ENCODE results near the gene CEP131.

Gene CEP131

GRCh38 chr17:81234940-81235821 lies 12.4 kb upstream of the CEP131 start:
- TF ChIP-seq CTCF (IDR thresholded peaks at IDR 0.05; ENCODE audit: insufficient read depth, low read depth, low read length, missing control alignments) = no peak
- H3K4me3 ChIP-seq (ENCODE audit: low read length) = no peak overlapping the region
- no peak for DNase-seq (ENCODE audit: low read depth)

GRCh38 chr17:81234506-81234855 lies 11.7 kb upstream of the CEP131 start:
- no peak overlapping the region for H3K4me3 ChIP-seq (ENCODE audit: low read length)
- no peak for DNase-seq (ENCODE audit: low read depth)
- TF ChIP-seq CTCF (IDR thresholded peaks at IDR 0.05; ENCODE audit: insufficient read depth, low read depth, low read length, missing control alignments) = no peak

GRCh38 chr17:81233811-81234505 lies 11.2 kb upstream of the CEP131 start:
- no peak for TF ChIP-seq CTCF (IDR thresholded peaks at IDR 0.05; ENCODE audit: insufficient read depth, low read depth, low read length, missing control alignments)
- no peak for DNase-seq (ENCODE audit: low read depth)
- H3K4me3 ChIP-seq (ENCODE audit: low read length) = no peak overlapping the region

GRCh38 chr17:81233316-81233715 lies 10.6 kb upstream of the CEP131 start:
- no peak for DNase-seq (ENCODE audit: low read depth)
- no peak overlapping the region for H3K4me3 ChIP-seq (ENCODE audit: low read length)
- TF ChIP-seq CTCF (IDR thresholded peaks at IDR 0.05; ENCODE audit: insufficient read depth, low read depth, low read length, missing control alignments) = no peak

GRCh38 chr17:81232616-81233241 lies 10.0 kb upstream of the CEP131 start:
- no peak for DNase-seq (ENCODE audit: low read depth)
- no peak for TF ChIP-seq CTCF (IDR thresholded peaks at IDR 0.05; ENCODE audit: insufficient read depth, low read depth, low read length, missing control alignments)
- H3K4me3 ChIP-seq (ENCODE audit: low read length) = no peak overlapping the region

- no peak for TF ChIP-seq CTCF (IDR thresholded peaks at IDR 0.05; ENCODE audit: insufficient read depth, low read depth, low read length, missing control alignments)
- no peak for DNase-seq (ENCODE audit: low read depth)
- H3K4me3 ChIP-seq (ENCODE audit: low read length) = no peak overlapping the region
These were observed 9.2 kb upstream of the CEP131 start for GRCh38 chr17:81231766-81232581.

Data from epithelial cell of esophagus (primary cell).